IPS DF 6.9 (cell line): Measurements from ENCODE around the gene DNAH10.

ENCODE experiments used
- DNase-seq: peaks from one replicate; pipeline ENCODE4 v3.0.0-alpha.2; 2013; ENCODE audit warnings: low read depth, low spot score
- H3K27ac ChIP-seq: one replicate; pipeline ENCODE4 v1.5.1; 2013; ENCODE audit warnings: low read length, control low read depth
- H3K27me3 ChIP-seq: 2 replicates; pipeline ENCODE4 v1.6.1; 2013; ENCODE audit warnings: mild to moderate bottlenecking, low read length; ENCODE audit not compliant: control insufficient read depth, insufficient read depth
- H3K36me3 ChIP-seq: 2 replicates; pipeline ENCODE4 v1.6.1; 2013; ENCODE audit warnings: low read length; ENCODE audit not compliant: control insufficient read depth, insufficient read depth
- H3K4me1 ChIP-seq: 2 replicates; pipeline ENCODE4 v1.6.1; 2013; ENCODE audit warnings: low read length; ENCODE audit not compliant: control insufficient read depth, insufficient read depth
- H3K4me3 ChIP-seq: 2 replicates; pipeline ENCODE4 v1.5.1; 2013; ENCODE audit warnings: mild to moderate bottlenecking, low read length
- H3K9me3 ChIP-seq: 2 replicates; pipeline ENCODE4 v1.6.1; 2013; ENCODE audit warnings: low read length, inconsistent platforms; ENCODE audit not compliant: control insufficient read depth, insufficient read depth
- WGBS: extraction: QIAGEN DNeasy Blood & Tissue Kit; methylation state at CpG from one replicate; pipeline ENCODE4 v1.1.7; 2013; ENCODE audit warnings: mixed read lengths, missing lambda C conversion rate; ENCODE audit not compliant: insufficient read length, insufficient coverage; 5-methylcytosine and 5-hydroxymethylcytosine counted together

Gene DNAH10

DNA sequence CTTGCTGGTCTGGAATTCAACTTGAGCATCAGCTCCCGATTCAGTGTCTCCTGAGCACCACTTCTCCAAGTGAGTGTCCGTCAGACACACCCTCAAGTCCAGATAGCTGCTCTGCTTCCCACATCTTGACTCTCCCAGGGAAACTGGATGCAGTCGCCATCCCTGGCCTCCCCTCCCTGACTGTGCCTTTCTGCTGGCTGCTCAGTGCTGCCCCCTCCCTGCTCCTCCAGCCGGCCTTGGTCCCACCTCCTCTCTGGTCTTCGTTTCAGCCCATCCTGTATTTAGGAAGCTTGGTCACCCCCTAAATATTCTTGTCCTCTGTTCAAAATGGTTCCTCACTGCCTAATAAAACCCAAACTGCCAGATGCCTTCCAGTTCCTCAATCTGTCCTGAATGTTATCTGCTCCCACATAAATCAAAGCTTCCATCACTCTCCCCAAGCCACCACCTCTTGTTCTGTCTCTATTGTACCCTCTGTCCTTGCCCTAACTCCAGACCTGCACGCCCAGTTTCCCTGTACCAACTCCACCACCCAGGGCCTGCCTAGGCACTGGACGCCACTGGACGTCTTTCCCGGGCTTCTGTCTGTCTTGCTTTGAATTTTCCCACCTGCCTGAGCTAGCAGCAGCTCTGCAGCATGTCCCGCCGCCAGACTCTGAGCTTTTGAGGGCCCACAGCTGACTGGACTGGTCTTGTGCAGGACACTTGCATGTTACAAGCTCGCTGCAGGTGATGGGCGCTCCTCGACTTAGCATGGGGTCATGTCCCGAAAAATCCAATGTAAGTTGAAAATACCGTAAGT lies 176.8 kb downstream of the DNAH10 start:
- Histone ChIP-seq H3K4me3 (no peak overlapping the region), H3K36me3 (no peaks in the 10 kb centered on the region), H3K27me3 (no peaks in the 10 kb centered on the region), H3K9me3 (no peaks in the 10 kb centered on the region), H3K4me1 (no peaks in the 10 kb centered on the region; the same call in 1 of the 2 replicates), H3K27ac (no peak overlapping the region)
- DNase-seq = no peak
- no CpG with 5 or more reads among the region's 16 CpGs for WGBS

GRCh38 chr12:123939716-123940626 lies 177.9 kb downstream of the DNAH10 start:
- no peaks in the 10 kb centered on the region for H3K27me3 ChIP-seq
- DNase-seq = no peak
- H3K36me3 ChIP-seq = no peaks in the 10 kb centered on the region
- H3K4me1 ChIP-seq = no peaks in the 10 kb centered on the region; the same call in 1 of the 2 replicates
- no peak overlapping the region for H3K27ac ChIP-seq
- no peak overlapping the region for H3K4me3 ChIP-seq
- no CpG with 5 or more reads among the region's 16 CpGs for WGBS
- H3K9me3 ChIP-seq = no peaks in the 10 kb centered on the region

DNA sequence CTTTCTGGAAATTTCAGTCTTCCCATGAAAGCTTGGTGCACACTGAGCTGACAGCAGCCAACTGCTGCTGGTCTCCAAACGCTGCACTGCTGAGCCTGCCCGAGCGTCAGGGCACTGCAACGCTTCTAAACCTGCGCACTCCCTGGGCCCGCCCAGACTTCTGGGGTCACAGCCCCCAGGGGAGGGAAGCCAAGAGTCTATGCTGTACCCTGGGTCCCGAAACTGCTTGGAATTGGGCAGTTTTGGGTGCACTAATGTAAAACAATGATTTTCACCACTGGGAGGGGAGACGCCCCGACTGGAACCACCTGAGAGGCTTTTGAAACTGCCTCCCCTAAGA lies 178.5 kb downstream of the DNAH10 start:
- Histone ChIP-seq H3K27ac (no peak overlapping the region), H3K4me1 (no peaks in the 10 kb centered on the region; the same call in 1 of the 2 replicates), H3K4me3 (no peak overlapping the region), H3K27me3 (no peaks in the 10 kb centered on the region), H3K9me3 (no peaks in the 10 kb centered on the region), H3K36me3 (no peaks in the 10 kb centered on the region)
- WGBS = no CpG with 5 or more reads among the region's 9 CpGs
- DNase-seq = no peak

DNA sequence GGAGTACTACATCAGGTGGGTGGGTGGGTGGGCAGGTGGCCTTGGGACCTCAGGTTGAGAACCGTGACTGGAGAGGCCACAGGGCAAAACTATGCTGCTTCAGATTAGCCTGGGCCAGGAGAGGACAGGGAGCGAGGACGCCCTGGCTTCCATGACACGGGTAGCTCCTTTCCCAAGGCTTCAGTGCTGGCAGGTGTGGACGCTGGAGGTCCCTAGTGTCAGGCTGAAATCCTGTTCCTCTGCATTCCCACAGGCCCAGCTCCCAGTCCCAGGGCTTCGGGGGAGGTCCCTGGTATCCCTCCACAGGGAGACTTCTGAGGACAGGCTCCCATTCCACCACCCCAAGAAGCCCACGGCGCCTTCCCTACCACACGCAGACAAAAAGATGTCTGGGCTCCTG lies 178.9 kb downstream of the DNAH10 start:
- no CpG with 5 or more reads among the region's 9 CpGs for WGBS
- H3K4me1 ChIP-seq = no peaks in the 10 kb centered on the region; the same call in 1 of the 2 replicates
- no peak overlapping the region for H3K27ac ChIP-seq
- H3K4me3 ChIP-seq = no peak overlapping the region
- no peaks in the 10 kb centered on the region for H3K27me3 ChIP-seq
- no peaks in the 10 kb centered on the region for H3K36me3 ChIP-seq
- DNase-seq = no peak
- H3K9me3 ChIP-seq = no peaks in the 10 kb centered on the region

DNA sequence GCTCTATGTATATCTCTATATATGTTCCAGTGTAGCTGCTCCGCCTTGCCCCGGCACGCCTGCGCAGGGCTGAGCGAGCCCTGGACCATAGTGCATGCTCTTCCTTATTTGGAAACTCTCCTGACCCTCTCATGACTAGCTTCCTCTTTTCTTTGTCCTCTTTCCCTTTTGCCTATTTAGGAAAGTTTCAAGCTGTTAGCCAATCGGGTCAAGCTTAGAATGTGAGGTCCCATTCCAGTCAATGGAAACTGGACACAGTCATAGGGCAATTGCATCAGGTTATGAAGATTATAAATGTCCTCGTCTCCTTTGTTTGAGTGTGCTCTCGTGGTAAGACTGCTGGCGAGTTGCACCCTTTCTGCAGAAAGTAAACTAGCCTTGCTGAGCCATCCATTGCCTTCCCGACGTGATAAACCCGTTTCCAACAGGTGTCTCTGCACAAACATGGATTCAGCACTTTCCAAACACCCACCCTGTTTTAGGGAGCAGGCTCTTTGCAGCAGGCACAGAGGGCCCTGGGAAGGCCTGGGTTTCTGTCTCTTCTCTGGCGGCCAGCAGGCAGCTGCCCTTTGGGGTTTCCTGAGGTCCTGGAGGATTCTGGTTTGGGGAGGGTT lies 179.6 kb downstream of the DNAH10 start:
- no CpG with 5 or more reads among the region's 13 CpGs for WGBS

GRCh38 chr12:123942238-123942653 lies 180.1 kb downstream of the DNAH10 start:
- no CpG with 5 or more reads among the region's 10 CpGs for WGBS
- Histone ChIP-seq H3K27ac (no peak overlapping the region), H3K36me3 (no peaks in the 10 kb centered on the region), H3K4me1 (no peaks in the 10 kb centered on the region; the same call in 1 of the 2 replicates), H3K27me3 (no peaks in the 10 kb centered on the region), H3K9me3 (no peaks in the 10 kb centered on the region), H3K4me3 (no peak overlapping the region)
- no peak for DNase-seq

More for the DNA sequence above, 179.6 kb downstream of the DNAH10 start:
- Histone ChIP-seq H3K4me3 (no peak overlapping the region), H3K9me3 (no peaks in the 10 kb centered on the region), H3K36me3 (no peaks in the 10 kb centered on the region), H3K27ac (no peak overlapping the region), H3K4me1 (no peaks in the 10 kb centered on the region; the same call in 1 of the 2 replicates), H3K27me3 (no peaks in the 10 kb centered on the region)
- DNase-seq = no peak

- DNase-seq = no peak
- Histone ChIP-seq H3K36me3 (no peaks in the 10 kb centered on the region), H3K27me3 (no peaks in the 10 kb centered on the region), H3K4me1 (no peaks in the 10 kb centered on the region; the same call in 1 of the 2 replicates), H3K9me3 (no peaks in the 10 kb centered on the region), H3K4me3 (no peak overlapping the region), H3K27ac (no peak overlapping the region)
- no CpG with 5 or more reads among the region's 16 CpGs for WGBS
Measured at GRCh38 chr12:123942911-123943648, 181.0 kb downstream of the DNAH10 start.

DNA sequence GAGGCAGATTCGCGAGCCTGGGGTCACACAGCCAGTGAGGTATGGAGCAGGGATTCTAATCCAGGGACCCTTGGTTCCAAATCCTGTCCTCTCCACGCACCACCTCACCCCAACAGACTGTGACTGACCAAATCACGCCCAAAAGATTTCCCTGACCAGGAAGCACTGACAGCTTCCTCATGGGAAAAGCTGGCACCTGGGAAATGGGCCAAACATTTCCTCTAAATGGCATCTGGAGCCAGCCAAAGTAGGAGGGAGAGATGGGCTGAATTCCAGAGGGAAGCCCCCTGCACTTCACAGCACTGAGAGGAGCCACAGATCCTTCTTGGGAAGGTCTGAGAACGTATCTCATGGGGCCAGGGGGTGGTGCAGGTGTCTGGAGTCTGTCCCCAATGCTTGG lies 181.7 kb downstream of the DNAH10 start:
- H3K36me3 ChIP-seq = no peaks in the 10 kb centered on the region
- H3K4me1 ChIP-seq = no peaks in the 10 kb centered on the region
- DNase-seq = no peak
- no CpG with 5 or more reads among the region's 5 CpGs for WGBS
- no peak overlapping the region for H3K27ac ChIP-seq
- no peaks in the 10 kb centered on the region for H3K9me3 ChIP-seq
- no peaks in the 10 kb centered on the region for H3K27me3 ChIP-seq
- H3K4me3 ChIP-seq = no peak overlapping the region

GRCh38 chr12:123944696-123945095 lies 182.6 kb downstream of the DNAH10 start:
- Histone ChIP-seq H3K36me3 (no peaks in the 10 kb centered on the region), H3K9me3 (no peaks in the 10 kb centered on the region), H3K27ac (no peak overlapping the region), H3K27me3 (no peaks in the 10 kb centered on the region), H3K4me1 (no peaks in the 10 kb centered on the region), H3K4me3 (no peak overlapping the region)
- no CpG with 5 or more reads among the region's 10 CpGs for WGBS
- DNase-seq = no peak
